GM23338 (cell line): ENCODE measurements around the gene SLC12A5. TPM values are rescaled to one million over a fixed set of nuclear protein-coding genes. Genes with fewer than 3 reads are reported as not detected.

ENCODE experiments used
- ATAC-seq: fragments of 200-7000 bp; cut with Tn5 transposase; 3 replicates; pipeline ENCODE4 v1.9.1; 2020
- DNase-seq: peaks from one replicate; pipeline ENCODE4 v3.0.0-alpha.2; 2015; ENCODE audit warnings: low spot score
- H2AFZ ChIP-seq: fragments of 200-600 bp; sonication (generic); 2 replicates; pipeline ENCODE4 v1.8.0; 2016; ENCODE audit warnings: antibody characterized with exemption, mild to moderate bottlenecking, moderate library complexity
- H3F3A ChIP-seq: fragments of 200-600 bp; sonication (generic); replicated peaks from 2 replicates; pipeline ENCODE4 v1.8.0; 2017; ENCODE audit warnings: antibody characterized with exemption, mixed run types, low read depth
- H3K27ac ChIP-seq: fragments of 200-600 bp; sonication (generic); 2 replicates; pipeline ENCODE4 v1.6.1; 2016; ENCODE audit warnings: low read depth
- H3K27me3 ChIP-seq: fragments of 200-600 bp; sonication (generic); 2 replicates; pipeline ENCODE4 v1.8.0; 2016; ENCODE audit warnings: mild to moderate bottlenecking, mixed run types, moderate library complexity; ENCODE audit not compliant: insufficient read depth
- H3K36me3 ChIP-seq: fragments of 200-600 bp; sonication (generic); 2 replicates; pipeline ENCODE4 v1.8.0; 2016; ENCODE audit warnings: mild to moderate bottlenecking; ENCODE audit not compliant: insufficient read depth
- H3K4me1 ChIP-seq: fragments of 200-600 bp; sonication (generic); 2 replicates; pipeline ENCODE4 v1.8.0; 2016; ENCODE audit warnings: mild to moderate bottlenecking, moderate library complexity; ENCODE audit not compliant: insufficient read depth
- H3K4me2 ChIP-seq: fragments of 200-600 bp; sonication (generic); 2 replicates; pipeline ENCODE4 v1.7.1; 2017; ENCODE audit warnings: mixed run types
- H3K4me3 ChIP-seq: fragments of 200-600 bp; sonication (generic); 2 replicates; pipeline ENCODE4 v1.6.1; 2016; ENCODE audit warnings: mixed run types
- H3K79me2 ChIP-seq: fragments of 200-600 bp; sonication (generic); replicated peaks from 2 replicates; pipeline ENCODE4 v1.8.0; 2017; ENCODE audit warnings: mild to moderate bottlenecking; ENCODE audit not compliant: insufficient read depth
- H3K9me2 ChIP-seq: fragments of 200-600 bp; sonication (generic); 2 replicates; pipeline ENCODE4 v1.8.0; 2017; ENCODE audit not compliant: insufficient read depth
- H4K20me1 ChIP-seq: fragments of 200-600 bp; sonication (generic); replicated peaks from 2 replicates; pipeline ENCODE4 v1.8.0; 2017; ENCODE audit warnings: mild to moderate bottlenecking; ENCODE audit not compliant: insufficient read depth
- H3K27ac Mint-ChIP-seq: 2 replicates; pipeline ENCODE4 v1.8.0; 2020; ENCODE audit warnings: inconsistent platforms, mild to moderate bottlenecking, moderate library complexity, mixed read lengths
- H3K27me3 Mint-ChIP-seq: 3 replicates; pipeline ENCODE4 v1.8.0; 2022; ENCODE audit warnings: low read depth, mild to moderate bottlenecking, moderate library complexity, mixed read lengths, inconsistent platforms; ENCODE audit not compliant: insufficient read depth, poor library complexity
- H3K36me3 Mint-ChIP-seq: 3 replicates; pipeline ENCODE4 v1.8.0; 2021; ENCODE audit warnings: low read depth, mild to moderate bottlenecking, inconsistent platforms, moderate library complexity, mixed read lengths
- H3K4me1 Mint-ChIP-seq: 3 replicates; pipeline ENCODE4 v1.8.0; 2020; ENCODE audit warnings: mild to moderate bottlenecking, inconsistent platforms, mixed read lengths
- H3K4me3 Mint-ChIP-seq: 3 replicates; pipeline ENCODE4 v1.8.0; 2021; ENCODE audit warnings: moderate library complexity, mild to moderate bottlenecking, inconsistent platforms, mixed read lengths
- H3K9me3 Mint-ChIP-seq: 3 replicates; pipeline ENCODE4 v1.8.0; 2020; ENCODE audit warnings: moderate library complexity, mild to moderate bottlenecking, inconsistent platforms, mixed read lengths
- EZH2 ChIP-seq: fragments of 200-600 bp; sonication (generic); IDR thresholded peaks from one replicate; pipeline ENCODE4 v1.8.0; 2017; ENCODE audit warnings: antibody characterized with exemption, mild to moderate bottlenecking, low read depth; ENCODE audit not compliant: unreplicated experiment
- JUNB ChIP-seq: IDR thresholded peaks from one replicate; pipeline ENCODE4 v1.6.1; 2016; ENCODE audit warnings: antibody characterized with exemption; ENCODE audit not compliant: unreplicated experiment
- NANOG ChIP-seq: IDR thresholded peaks from 2 replicates; pipeline ENCODE4 v1.6.1; 2016; ENCODE audit warnings: antibody characterized with exemption, borderline replicate concordance
- STAT1 ChIP-seq: IDR thresholded peaks from one replicate; pipeline ENCODE4 v1.6.1; 2016; ENCODE audit warnings: antibody characterized with exemption; ENCODE audit not compliant: unreplicated experiment
- polyA plus RNA-seq: library from polyadenylated mRNA; unstranded; fragments of >200 nt; fragmentation: Nextera tagmentation; extraction: Ambion mirVana; gene quantifications from 2 replicates; pipeline ENCODE4 v1.2.1, GENCODE V29; 2016
- total RNA-seq: library from RNA; depleted of rRNA; stranded (reverse); fragments of >200 nt; shearing (Covaris generic); gene quantifications from 2 replicates; pipeline ENCODE4 v1.2.3, GENCODE V29; 2014
- TF ChIP-seq, protein P1 (sequence below): fragments of 250-450 bp; sonication (Bioruptor Pico); IDR thresholded peaks from 2 replicates; pipeline ENCODE4 v1.5.0; 2020; ENCODE audit warnings: mild to moderate bottlenecking, moderate library complexity

Gene SLC12A5
- total and polyA plus RNA-seq, 2 experiments from 2014 or later = 3.5 to 8.4 TPM

DNA sequence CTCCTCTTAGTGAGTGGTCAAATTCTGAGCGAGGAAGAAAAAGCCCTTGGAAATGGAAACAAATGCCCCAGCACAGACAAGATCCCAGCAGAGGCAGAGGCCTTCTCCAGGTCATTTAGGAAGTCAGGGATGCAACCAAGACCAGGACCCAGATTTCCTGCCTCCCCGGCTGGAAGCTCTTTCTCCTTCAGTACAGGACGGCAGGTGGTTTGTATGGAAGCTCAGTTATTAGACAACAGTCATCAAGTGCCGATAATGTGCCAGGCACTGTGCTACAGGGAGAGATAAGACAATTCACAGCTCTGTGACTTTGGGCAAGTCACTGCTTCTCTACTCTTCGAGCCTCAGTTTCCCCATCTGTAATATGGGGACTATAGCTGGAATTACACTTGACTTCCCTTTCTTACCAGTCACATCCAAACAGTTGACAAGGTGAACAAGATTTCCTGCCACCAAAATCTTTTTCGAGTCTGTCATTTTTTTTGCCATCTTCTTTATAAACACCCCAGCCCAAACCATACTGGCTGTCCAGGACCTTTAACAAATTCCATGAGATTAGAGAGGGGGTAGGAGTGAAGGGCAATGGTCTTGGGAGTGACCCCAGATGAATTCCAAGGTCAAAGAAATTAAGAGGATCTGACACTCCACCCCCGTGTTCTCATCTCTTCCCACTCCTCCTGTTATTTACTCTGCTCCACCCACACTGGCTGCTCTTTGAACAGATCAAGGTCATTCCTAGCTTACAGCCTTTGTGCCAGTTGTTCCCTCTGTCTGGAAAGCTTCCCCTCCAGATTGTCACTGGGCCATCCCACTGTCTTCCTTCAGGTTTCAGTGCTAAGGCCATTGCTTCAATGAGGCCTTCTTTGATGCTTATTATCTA is 14.3 kb upstream of the SLC12A5 start:
- peaks cover 16% of the 10 kb centered on the region for H3K9me3 Mint-ChIP-seq
- DNase-seq = no peak
- peak overlapping the region; percentile 70 for H3K4me3 ChIP-seq
- peaks cover 9% of the 10 kb centered on the region for H3F3A ChIP-seq
- H2AFZ ChIP-seq = peak overlapping the region; percentile 92; the same call in 1 of the 2 replicates
- H3K27ac ChIP-seq = no peak overlapping the region
- no peaks in the 10 kb centered on the region for H3K79me2 ChIP-seq
- H3K27me3 ChIP-seq = peaks cover 16% of the 10 kb centered on the region
- peaks cover 24% of the 10 kb centered on the region for H3K27me3 Mint-ChIP-seq
- ATAC-seq = peak; percentile 1; the same call in 2 of the 3 replicates
- H3K4me2 ChIP-seq = peak overlapping the region; percentile 85
- peak overlapping the region; percentile 57 for H3K4me3 Mint-ChIP-seq
- no peaks in the 10 kb centered on the region for H4K20me1 ChIP-seq
- peaks cover 7% of the 10 kb centered on the region; the same call in 1 of the 3 replicates for H3K36me3 Mint-ChIP-seq
- H3K4me1 Mint-ChIP-seq = peaks cover 19% of the 10 kb centered on the region
- no peaks in the 10 kb centered on the region for H3K36me3 ChIP-seq
- H3K27ac Mint-ChIP-seq = no peak overlapping the region
- H3K4me1 ChIP-seq = peaks cover 8% of the 10 kb centered on the region; the same call in 1 of the 2 replicates
- no peaks in the 10 kb centered on the region for H3K9me2 ChIP-seq
- no peak for TF ChIP-seq JUNB
- TF ChIP-seq EZH2 = no peak
- no peak for TF ChIP-seq STAT1
- TF ChIP-seq NANOG = no peak
- TF ChIP-seq, protein P1, sequence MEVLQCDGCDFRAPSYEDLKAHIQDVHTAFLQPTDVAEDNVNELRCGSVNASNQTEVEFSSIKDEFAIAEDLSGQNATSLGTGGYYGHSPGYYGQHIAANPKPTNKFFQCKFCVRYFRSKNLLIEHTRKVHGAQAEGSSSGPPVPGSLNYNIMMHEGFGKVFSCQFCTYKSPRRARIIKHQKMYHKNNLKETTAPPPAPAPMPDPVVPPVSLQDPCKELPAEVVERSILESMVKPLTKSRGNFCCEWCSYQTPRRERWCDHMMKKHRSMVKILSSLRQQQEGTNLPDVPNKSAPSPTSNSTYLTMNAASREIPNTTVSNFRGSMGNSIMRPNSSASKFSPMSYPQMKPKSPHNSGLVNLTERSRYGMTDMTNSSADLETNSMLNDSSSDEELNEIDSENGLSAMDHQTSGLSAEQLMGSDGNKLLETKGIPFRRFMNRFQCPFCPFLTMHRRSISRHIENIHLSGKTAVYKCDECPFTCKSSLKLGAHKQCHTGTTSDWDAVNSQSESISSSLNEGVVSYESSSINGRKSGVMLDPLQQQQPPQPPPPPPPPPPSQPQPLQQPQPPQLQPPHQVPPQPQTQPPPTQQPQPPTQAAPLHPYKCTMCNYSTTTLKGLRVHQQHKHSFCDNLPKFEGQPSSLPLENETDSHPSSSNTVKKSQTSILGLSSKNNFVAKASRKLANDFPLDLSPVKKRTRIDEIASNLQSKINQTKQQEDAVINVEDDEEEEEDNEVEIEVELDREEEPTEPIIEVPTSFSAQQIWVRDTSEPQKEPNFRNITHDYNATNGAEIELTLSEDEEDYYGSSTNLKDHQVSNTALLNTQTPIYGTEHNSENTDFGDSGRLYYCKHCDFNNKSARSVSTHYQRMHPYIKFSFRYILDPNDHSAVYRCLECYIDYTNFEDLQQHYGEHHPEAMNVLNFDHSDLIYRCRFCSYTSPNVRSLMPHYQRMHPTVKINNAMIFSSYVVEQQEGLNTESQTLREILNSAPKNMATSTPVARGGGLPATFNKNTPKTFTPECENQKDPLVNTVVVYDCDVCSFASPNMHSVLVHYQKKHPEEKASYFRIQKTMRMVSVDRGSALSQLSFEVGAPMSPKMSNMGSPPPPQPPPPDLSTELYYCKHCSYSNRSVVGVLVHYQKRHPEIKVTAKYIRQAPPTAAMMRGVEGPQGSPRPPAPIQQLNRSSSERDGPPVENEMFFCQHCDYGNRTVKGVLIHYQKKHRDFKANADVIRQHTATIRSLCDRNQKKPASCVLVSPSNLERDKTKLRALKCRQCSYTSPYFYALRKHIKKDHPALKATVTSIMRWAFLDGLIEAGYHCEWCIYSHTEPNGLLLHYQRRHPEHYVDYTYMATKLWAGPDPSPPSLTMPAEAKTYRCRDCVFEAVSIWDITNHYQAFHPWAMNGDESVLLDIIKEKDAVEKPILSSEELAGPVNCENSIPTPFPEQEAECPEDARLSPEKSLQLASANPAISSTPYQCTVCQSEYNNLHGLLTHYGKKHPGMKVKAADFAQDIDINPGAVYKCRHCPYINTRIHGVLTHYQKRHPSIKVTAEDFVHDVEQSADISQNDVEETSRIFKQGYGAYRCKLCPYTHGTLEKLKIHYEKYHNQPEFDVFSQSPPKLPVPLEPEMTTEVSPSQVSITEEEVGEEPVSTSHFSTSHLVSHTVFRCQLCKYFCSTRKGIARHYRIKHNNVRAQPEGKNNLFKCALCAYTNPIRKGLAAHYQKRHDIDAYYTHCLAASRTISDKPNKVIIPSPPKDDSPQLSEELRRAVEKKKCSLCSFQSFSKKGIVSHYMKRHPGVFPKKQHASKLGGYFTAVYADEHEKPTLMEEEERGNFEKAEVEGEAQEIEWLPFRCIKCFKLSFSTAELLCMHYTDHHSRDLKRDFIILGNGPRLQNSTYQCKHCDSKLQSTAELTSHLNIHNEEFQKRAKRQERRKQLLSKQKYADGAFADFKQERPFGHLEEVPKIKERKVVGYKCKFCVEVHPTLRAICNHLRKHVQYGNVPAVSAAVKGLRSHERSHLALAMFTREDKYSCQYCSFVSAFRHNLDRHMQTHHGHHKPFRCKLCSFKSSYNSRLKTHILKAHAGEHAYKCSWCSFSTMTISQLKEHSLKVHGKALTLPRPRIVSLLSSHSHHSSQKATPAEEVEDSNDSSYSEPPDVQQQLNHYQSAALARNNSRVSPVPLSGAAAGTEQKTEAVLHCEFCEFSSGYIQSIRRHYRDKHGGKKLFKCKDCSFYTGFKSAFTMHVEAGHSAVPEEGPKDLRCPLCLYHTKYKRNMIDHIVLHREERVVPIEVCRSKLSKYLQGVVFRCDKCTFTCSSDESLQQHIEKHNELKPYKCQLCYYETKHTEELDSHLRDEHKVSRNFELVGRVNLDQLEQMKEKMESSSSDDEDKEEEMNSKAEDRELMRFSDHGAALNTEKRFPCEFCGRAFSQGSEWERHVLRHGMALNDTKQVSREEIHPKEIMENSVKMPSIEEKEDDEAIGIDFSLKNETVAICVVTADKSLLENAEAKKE = 0 out of 2 replicates have a peak, but pooled peaks have one; percentile 13
